NCI-H2196 (cell line): ENCODE data around the gene R3HDM2.

Experiments used
- DNase-seq: peaks from one replicate; lab custom pipeline; 2025; ENCODE audit not compliant: unreplicated experiment; lab: John Stamatoyannopoulos, UW

Gene R3HDM2

DNA sequence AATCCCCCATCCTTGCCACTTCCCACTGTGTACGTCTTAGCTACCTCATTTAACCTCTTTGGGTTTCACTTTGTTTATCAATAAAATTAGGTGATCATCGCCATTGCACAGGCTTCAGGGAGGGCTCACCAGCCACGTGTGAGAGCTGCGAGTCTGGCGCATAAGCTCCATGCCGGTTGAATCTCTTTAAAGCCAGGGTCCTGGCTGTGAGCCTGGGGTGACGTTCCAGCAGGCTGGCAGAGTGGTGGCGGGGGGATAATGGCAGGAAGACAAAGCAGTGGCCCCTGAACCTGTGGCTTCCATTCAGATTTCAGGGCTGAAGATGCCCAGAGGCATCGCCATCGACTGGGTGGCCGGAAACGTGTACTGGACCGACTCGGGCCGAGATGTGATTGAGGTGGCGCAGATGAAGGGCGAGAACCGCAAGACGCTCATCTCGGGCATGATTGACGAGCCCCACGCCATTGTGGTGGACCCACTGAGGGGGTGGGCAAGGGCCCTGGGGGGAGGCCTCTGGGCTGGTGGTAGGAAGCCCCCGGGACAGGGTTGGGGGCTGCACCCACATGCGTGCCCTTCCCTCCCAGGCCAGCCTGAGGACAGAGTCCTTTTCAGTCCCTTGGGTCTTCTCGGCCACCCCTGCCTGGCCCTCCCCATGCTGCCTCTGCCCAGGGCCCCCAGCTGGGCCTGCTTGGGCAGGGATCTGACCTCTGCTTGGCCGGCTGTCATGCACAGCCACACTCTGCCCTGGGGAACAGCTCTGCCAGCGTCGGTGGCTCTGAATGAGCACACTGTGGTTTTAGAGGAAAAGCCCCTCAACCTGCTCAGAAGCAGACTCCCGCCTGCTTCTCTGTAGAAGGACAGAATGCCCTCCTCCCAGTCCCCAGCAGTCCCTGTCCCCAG, 222.9 kb downstream of the R3HDM2 start:
- DNase-seq: no peak

DNA sequence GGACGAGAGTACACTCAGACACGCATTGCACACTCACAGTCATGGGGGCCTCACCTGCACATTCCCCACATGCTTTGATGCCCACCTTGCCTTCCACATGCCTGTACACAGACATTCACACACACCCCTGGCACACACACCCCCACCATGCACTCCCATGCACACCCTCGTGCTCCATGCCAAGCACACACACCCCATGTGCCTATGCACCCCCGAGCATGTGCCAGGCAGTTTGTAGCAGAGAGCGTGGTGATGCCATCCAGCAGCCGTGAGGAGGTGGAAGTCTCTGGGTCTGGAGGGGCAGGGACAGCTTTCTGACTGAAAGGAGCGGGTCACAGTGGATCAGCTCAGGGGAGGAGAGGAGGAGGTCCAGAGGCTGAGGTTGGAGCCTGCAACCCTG, 224.9 kb downstream of the R3HDM2 start:
- DNase-seq: no peak

DNA sequence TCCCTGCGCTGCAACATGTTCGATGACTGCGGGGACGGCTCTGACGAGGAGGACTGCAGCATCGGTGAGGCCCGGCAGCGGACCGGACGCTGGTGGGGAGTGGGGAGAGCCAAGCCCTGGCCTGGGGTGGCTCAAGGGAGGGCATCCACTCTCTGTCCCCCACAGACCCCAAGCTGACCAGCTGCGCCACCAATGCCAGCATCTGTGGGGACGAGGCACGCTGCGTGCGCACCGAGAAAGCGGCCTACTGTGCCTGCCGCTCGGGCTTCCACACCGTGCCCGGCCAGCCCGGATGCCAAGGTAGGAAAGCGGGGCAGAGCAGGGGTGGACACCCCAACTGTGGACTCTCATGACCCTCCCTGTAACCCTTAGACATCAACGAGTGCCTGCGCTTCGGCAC, 225.7 kb downstream of the R3HDM2 start:
- no peak for DNase-seq

GRCh38 chr12:57204454-57204853, 226.4 kb downstream of the R3HDM2 start:
- DNase-seq: no peak

DNA sequence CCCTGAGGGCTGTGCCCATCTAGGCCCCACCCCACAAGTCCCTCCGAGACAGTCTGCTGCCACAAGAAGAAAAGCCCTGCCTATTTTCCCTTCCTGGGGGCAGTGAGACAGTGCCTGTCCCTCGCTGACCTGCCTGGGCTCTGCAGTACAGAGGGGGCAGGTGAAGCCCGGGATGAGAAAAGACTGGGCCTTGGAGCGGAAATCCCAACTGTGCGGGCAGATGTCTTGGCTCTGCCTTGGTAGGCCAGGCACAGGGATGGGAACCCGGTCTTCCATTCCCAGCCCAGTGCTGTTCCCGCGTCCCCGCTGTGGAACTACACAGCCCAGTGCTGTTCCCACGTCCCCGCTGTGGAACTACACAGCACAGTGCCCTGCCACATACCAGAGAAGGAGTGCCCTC, 227.1 kb downstream of the R3HDM2 start:
- no peak for DNase-seq
